ENCODE results near the gene PROM2.

The PROM2 gene

GRCh38 chr2:95274291-95275150 lies at the start of gene PROM2:
TSS of gene PROM2 (plus strand) at chr2:95274449. CDS start at chr2:95274586, 137 bp downstream.
- H3K4me3 ChIP-seq (replicated peaks in 1 of 2; ENCODE audit: low read depth in 2 of 2, low read length in 2 of 2) = no peak within 1 kb of the TSS
- DNase-seq (ENCODE audit: low read depth in 2 of 2) = no peak
- no peak for TF ChIP-seq CTCF (IDR thresholded peaks at IDR 0.05; ENCODE audit: low read depth, low read length)

GRCh38 chr2:95225658-95226057 lies 48.6 kb upstream of the PROM2 start:
- DNase-seq (ENCODE audit: low read depth in 2 of 2) = no peak
- H3K4me3 ChIP-seq (replicated peaks in 1 of 2; ENCODE audit: low read depth in 2 of 2, low read length in 2 of 2) = no peak overlapping the region
- TF ChIP-seq CTCF (IDR thresholded peaks at IDR 0.05; ENCODE audit: low read depth, low read length) = no peak

GRCh38 chr2:95231723-95232122 lies 42.5 kb upstream of the PROM2 start:
- no peak overlapping the region for H3K4me3 ChIP-seq (replicated peaks in 1 of 2; ENCODE audit: low read depth in 2 of 2, low read length in 2 of 2)
- DNase-seq (ENCODE audit: low read depth in 2 of 2) = peak; percentile 84 to 88
- TF ChIP-seq CTCF (IDR thresholded peaks at IDR 0.05; ENCODE audit: low read depth, low read length) = peak; percentile 83

- no peak for DNase-seq (ENCODE audit: low read depth in 2 of 2)
- no peak for TF ChIP-seq CTCF (IDR thresholded peaks at IDR 0.05; ENCODE audit: low read depth, low read length)
- H3K4me3 ChIP-seq (replicated peaks in 1 of 2; ENCODE audit: low read depth in 2 of 2, low read length in 2 of 2) = no peak overlapping the region
Observed at GRCh38 chr2:95232232-95232631, 42.0 kb upstream of the PROM2 start.

GRCh38 chr2:95234286-95234785 lies 39.9 kb upstream of the PROM2 start:
- no peak for DNase-seq (ENCODE audit: low read depth in 2 of 2)
- TF ChIP-seq CTCF (IDR thresholded peaks at IDR 0.05; ENCODE audit: low read depth, low read length) = no peak
- no peak overlapping the region for H3K4me3 ChIP-seq (replicated peaks in 1 of 2; ENCODE audit: low read depth in 2 of 2, low read length in 2 of 2)

GRCh38 chr2:95234816-95235215 lies 39.4 kb upstream of the PROM2 start:
- H3K4me3 ChIP-seq (replicated peaks in 1 of 2; ENCODE audit: low read depth in 2 of 2, low read length in 2 of 2) = no peak overlapping the region
- no peak for DNase-seq (ENCODE audit: low read depth in 2 of 2)
- TF ChIP-seq CTCF (IDR thresholded peaks at IDR 0.05; ENCODE audit: low read depth, low read length) = no peak

All from cardiac fibroblast (primary cell).